ENCODE data around the gene RASAL2. TPM values are rescaled to one million over a fixed set of nuclear protein-coding genes. Genes with fewer than 3 reads are reported as not detected.

The RASAL2 gene
- total and polyA plus RNA-seq, 9 of the 15 experiments (the other 6 are each of a cell fraction or from before 2014, with no cell fraction given) = 0.13 to 1.0 (median 0.62) TPM

DNA sequence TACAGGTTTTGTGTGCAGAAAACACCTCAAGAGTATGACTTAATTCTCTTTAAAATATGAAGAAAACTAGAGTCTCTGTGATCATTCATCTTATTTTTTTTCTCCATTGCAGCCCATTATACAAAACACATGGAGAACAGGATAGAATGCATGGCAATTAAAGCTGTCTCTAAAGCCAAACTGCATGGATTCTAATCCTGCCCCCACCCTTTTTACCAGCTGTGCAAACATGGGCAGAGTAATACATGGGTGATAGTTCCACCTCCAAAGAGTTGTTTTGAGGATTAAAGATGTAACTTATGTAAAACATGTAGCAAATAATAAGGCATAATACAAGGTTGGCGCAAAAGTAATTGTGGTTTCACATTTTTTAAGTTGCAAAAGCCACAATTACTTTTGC is 288.5 kb downstream of the RASAL2 start:
- intact Hi-C loops (cut with micrococcal nuclease) (no loop called here), in situ Hi-C loops (cut with MboI) (no loop called here)
- Histone ChIP-seq H3K4me1 (replicated peaks in 1 of 2; ENCODE audit: control insufficient read depth in 2 of 2, insufficient read depth in 2 of 2, low read length in 2 of 2) (no peaks in the 10 kb centered on the region), H3K27ac (ENCODE audit: extremely low read depth, low read depth, low read length) (no peak overlapping the region), H3K9ac (ENCODE audit: insufficient read depth in 1 of 2, low read depth in 2 of 2, low read length in 2 of 2) (no peak overlapping the region), H2AFZ (ENCODE audit: low read depth, low read length) (no peak overlapping the region), H3K36me3 (ENCODE audit: control insufficient read depth, insufficient read depth, low read length) (no peaks in the 10 kb centered on the region), H3K79me2 (ENCODE audit: control insufficient read depth, insufficient read depth, low read length) (no peaks in the 10 kb centered on the region), H3K4me2 (ENCODE audit: insufficient read depth, low read length) (no peak overlapping the region), H3K9me1 (ENCODE audit: control insufficient read depth, insufficient read depth, low read length) (no peaks in the 10 kb centered on the region), H3K4me3 (no peak overlapping the region), H4K20me1 (replicated peaks; ENCODE audit: control insufficient read depth, insufficient read depth, low read length) (no peaks in the 10 kb centered on the region), H3K9me3 (replicated peaks; ENCODE audit: control insufficient read depth, insufficient read depth, low read depth, low read length) (no peaks in the 10 kb centered on the region), H3K27me3 (ENCODE audit: control insufficient read depth in 2 of 2, insufficient read depth in 2 of 2, low read length in 2 of 2) (no peaks in the 10 kb centered on the region)
- ATAC-seq = no peak
- WGBS (ENCODE audit: insufficient coverage, low coverage, missing lambda C conversion rate) = 0% methylated on average over 1 of the region's 1 CpG
- ChIA-PET POLR2A (no interaction called here), CTCF (ENCODE audit: low intra/inter-chr PET ratio) (no interaction called here)
- DNase-seq (ENCODE audit: extremely low read depth in 1 of 4, low spot score in 3 of 4) = no peak
- no TSS peak for BruUV-seq (replicated peaks)
- FAIRE-seq = no peak
- TF ChIP-seq BRCA1 (IDR thresholded peaks at IDR 0.05) = no peak
- no peak for TF ChIP-seq BRCA1 (CRISPR knock-in tag; IDR thresholded peaks at IDR 0.05)
- TF ChIP-seq TAL1 (IDR thresholded peaks at IDR 0.05) = no peak
- TF ChIP-seq RFX7 (CRISPR knock-in tag; IDR thresholded peaks at IDR 0.05) = no peak
- TF ChIP-seq, protein P1, sequence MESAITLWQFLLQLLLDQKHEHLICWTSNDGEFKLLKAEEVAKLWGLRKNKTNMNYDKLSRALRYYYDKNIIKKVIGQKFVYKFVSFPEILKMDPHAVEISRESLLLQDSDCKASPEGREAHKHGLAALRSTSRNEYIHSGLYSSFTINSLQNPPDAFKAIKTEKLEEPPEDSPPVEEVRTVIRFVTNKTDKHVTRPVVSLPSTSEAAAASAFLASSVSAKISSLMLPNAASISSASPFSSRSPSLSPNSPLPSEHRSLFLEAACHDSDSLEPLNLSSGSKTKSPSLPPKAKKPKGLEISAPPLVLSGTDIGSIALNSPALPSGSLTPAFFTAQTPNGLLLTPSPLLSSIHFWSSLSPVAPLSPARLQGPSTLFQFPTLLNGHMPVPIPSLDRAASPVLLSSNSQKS (CRISPR knock-in tag; IDR thresholded peaks at IDR 0.05) = no peak
- no peak for TF ChIP-seq POLR2H (tag; IDR thresholded peaks at IDR 0.05; ENCODE audit: low read depth)
- TF ChIP-seq, protein P2, sequence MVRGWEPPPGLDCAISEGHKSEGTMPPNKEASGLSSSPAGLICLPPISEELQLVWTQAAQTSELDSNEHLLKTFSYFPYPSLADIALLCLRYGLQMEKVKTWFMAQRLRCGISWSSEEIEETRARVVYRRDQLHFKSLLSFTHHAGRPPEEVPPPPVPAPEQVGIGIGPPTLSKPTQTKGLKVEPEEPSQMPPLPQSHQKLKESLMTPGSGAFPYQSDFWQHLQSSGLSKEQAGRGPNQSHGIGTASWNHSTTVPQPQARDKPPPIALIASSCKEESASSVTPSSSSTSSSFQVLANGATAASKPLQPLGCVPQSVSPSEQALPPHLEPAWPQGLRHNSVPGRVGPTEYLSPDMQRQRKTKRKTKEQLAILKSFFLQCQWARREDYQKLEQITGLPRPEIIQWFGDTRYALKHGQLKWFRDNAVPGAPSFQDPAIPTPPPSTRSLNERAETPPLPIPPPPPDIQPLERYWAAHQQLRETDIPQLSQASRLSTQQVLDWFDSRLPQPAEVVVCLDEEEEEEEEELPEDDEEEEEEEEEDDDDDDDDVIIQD (CRISPR knock-in tag; IDR thresholded peaks at IDR 0.05) = no peak
- no peak for TF ChIP-seq PML (IDR thresholded peaks at IDR 0.05; ENCODE audit: low read length)
- TF ChIP-seq FOXP4 (CRISPR knock-in tag; IDR thresholded peaks at IDR 0.05; ENCODE audit: borderline replicate concordance) = no peak
- no peak for TF ChIP-seq ZNF830 (CRISPR knock-in tag; IDR thresholded peaks at IDR 0.05)
- TF ChIP-seq KAT7 (CRISPR knock-in tag; IDR thresholded peaks at IDR 0.05; ENCODE audit: borderline replicate concordance) = no peak
- no peak for TF ChIP-seq ZEB2 (IDR thresholded peaks at IDR 0.05)
- TF ChIP-seq, protein P3, sequence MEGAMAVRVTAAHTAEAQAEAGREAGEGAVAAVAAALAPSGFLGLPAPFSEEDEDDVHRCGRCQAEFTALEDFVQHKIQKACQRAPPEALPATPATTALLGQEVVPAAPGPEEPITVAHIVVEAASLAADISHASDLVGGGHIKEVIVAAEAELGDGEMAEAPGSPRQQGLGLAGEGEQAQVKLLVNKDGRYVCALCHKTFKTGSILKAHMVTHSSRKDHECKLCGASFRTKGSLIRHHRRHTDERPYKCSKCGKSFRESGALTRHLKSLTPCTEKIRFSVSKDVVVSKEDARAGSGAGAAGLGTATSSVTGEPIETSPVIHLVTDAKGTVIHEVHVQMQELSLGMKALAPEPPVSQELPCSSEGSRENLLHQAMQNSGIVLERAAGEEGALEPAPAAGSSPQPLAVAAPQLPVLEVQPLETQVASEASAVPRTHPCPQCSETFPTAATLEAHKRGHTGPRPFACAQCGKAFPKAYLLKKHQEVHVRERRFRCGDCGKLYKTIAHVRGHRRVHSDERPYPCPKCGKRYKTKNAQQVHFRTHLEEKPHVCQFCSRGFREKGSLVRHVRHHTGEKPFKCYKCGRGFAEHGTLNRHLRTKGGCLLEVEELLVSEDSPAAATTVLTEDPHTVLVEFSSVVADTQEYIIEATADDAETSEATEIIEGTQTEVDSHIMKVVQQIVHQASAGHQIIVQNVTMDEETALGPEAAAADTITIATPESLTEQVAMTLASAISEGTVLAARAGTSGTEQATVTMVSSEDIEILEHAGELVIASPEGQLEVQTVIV (CRISPR knock-in tag; IDR thresholded peaks at IDR 0.05; ENCODE audit: borderline replicate concordance) = no peak

Data from K562 (cell line).